Activated CD4-positive, CD25-positive, alpha-beta regulatory T cell treated with anti-CD3 and anti-CD28 coated beads, Interleukin-2, amount 50 U/mL, for 16 hours (primary cell): ENCODE data around the gene IGFALS.

ENCODE experiments used
- DNase-seq: peaks from one replicate; pipeline ENCODE4 v3.0.0-alpha.2; 2020; ENCODE audit warnings: low read depth, low spot score

IGFALS gene

DNA sequence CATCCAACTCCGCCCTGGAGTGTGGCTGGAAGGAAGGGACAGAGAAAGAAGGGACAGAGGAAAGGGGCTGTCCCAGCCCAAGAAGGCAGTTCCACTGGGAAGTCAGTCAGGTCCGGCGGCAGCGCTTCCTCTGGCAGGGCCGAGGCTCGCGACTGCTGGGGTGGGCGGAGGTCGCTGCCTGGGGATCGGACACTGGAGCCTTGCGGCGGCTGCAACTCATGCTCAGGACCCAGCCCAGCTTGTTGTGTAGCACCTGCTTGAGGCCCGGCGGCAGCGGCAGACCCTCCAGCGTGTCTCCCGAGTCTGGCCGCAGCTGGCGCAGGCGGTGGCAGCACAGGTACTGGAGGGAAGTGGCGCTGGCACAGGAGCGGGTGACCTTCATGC lies 16.5 kb downstream of the IGFALS start:
- DNase-seq, result no peak

DNA sequence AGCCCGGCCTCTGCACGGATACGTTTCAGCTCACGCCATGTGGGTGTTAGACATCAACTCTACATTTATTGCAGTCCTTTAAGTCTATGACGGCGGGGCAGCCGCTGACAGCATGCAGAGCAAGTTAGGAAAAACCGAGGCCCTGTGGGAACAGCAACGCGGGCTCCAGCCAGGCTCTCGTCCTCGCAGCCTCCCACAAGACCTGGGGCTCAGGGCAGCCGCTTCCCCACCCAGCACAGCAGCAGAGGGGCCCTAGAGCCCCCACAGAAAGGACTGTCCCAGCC lies 16.9 kb downstream of the IGFALS start:
- DNase-seq, result no peak

DNA sequence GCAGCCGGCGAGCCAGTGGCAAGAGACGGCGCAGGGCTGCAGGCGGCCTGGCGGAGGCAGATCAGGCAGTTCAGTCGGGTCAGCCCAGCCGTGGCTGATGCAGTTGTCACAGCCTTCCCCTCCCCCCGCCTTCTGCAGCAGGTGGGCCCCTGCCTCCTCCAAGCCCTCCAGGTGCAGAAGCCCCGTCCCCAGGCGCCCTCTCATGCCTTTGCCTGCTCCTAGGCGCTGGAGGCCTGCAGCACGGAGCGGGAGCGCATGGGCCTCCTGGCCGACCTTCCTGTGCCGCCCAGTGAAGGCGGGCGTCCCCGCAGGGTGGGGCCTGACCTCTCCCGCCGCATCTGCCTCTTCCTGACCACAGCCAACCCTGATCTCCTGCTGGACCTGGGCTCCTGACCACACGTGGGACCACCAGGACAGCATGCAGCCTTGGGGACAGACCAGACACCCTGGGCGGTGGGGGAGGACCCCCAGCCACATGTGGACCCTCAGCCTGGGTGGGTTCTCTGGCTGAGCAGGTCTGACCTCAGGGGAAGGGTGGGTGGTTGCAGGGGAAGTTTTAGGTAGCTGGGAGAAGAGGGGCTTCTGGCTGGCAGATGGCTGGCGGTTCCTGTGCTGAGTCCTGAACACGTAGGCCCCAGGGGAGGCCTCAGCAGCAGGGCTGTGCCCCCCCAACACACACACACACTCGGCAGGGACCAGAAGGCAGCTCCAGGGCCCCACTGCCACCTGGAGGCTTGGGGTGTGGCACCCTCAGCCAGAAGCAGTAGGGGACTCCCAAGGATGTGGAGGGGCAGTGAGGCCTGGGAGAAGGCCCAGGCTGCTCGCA lies 17.4 kb downstream of the IGFALS start:
- no peak for DNase-seq

DNA sequence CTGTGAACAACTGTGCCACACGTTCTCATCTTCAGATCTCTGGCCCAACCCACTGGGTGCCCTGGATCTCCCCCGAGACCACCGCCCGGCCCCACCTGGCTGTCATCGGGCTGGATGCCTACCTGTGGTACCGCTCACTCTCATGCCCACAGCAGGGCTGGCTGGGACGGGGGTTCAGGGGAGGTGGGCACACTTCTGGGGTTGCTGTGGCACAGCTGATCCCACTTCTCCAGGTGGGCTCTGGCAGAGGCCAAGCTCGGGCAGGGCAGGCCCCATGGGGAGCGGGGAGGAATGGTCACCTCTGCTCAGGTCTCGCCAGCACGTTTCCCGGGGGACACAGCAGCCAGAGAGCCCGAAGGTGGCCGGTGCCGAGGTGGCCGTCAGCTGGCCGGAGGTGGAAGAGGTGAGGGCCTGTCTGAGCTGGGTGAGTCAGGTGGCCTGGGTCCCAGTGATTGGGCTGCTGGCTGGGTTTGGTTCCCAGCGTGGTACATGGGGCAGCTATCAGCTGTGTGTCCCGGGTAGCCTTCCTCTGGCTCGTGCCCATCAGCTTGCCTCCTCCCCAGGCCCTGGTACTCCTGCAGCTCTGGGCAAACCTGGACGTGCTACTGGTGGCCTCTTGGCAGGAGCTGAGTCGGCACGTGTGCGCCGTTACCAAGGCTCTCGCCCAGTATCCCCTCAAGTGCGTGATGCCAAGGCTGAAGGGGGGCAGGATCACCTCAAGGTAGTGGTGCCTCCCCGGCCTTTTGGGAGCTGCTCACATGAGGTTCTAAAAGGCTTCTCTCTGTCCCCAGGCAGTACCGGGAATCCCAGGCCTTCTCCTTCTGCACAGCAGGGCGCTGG lies 18.3 kb downstream of the IGFALS start:
- DNase-seq, result no peak

DNA sequence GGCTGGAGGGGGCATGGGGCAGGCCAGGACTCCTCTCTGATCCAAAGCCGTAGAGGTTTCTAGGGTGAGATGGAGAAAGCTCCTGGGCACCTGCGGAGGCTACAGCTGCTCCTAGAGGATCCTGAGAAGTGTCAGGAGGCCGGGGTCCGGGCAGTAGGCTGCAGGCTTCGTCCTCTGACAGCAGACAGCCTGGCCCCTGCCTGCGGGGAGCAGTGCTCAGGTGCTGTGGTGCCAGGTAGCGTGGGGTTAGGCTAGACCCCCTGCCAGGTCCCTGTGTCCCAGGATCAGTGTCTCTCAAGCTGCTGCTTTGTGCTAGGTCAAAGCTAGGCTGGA lies 19.1 kb downstream of the IGFALS start:
- no peak for DNase-seq

DNA sequence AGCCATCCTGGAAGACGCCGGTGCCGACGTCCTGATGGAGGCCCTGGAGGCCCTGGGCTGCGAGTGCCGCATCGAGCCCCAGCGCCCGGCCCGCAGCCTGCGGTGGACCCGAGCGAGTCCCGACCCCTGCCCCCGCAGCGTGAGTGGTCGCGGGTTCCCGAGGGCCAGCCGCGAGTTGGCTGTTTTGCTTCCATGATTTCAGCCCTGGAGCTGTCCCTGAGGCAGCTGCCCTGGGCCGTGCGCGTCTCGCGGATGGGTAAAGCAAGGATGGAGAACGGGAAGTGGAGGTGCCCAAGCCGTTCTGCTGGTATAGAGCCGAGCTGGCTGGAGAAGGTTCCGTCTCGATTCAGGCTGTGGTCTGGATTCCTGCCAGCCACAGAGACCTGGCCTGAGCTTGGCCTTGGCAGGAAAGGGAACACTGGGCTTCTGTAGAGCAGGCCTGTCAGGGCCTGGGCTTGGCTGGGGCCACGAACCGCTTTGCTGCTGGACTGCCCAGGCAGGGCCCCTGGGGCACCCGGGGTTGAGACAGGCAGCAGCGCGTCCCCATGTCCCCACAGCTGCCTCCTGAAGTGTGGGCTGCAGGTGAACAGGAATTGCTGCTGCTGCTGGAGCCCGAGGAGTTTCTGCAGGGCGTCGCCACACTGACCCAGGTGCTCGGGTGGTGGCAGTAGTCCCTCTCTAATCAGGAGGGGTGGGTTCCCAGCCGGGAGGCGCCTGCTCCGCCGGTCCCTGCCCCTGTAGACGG lies 19.6 kb downstream of the IGFALS start:
- no peak for DNase-seq

DNA sequence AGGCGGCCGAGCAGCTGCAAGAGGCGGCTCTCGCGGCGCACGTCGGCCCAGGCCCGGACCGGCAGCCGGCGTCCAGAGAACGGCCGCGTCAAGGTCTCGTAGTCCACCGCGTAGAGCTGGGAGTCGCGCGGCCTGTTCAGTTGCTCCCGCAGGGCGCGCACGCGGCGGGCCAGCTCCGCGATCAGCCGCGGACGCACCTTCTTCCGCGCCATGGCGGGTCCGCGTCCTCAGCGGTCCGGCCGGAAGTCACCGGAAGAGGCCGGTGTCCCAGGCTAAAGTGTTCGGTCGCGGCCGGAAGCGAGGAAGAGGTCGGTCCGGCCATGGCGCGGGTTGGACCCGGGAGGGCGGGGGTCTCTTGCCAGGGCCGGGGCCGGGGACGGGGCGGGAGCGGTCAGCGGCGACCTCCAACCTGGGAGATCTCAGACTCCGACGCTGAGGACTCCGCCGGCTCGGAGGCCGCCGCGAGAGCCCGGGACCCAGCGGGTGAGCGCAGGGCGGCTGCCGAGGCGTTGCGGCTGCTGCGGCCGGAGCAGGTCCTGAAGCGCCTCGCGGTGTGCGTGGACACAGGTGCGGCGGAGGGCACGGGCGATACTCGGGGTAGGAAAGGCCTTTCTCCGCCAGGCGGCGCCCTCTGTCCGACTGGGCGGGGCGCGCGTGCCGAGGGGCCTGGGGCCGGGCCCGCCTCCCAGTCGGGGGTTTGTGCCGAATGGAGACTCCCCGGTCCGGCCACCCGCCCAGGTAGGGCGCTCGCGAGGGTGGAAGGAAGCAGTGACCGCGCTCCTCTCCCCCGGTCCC lies 20.4 kb downstream of the IGFALS start, which contains the start of gene MRPS34:
MRPS34 (minus strand) TSS at position 227 of the 795 bp plus-strand sequence; CDS start at position 212, 15 bp downstream.
- DNase-seq, result peak; percentile 67

DNA sequence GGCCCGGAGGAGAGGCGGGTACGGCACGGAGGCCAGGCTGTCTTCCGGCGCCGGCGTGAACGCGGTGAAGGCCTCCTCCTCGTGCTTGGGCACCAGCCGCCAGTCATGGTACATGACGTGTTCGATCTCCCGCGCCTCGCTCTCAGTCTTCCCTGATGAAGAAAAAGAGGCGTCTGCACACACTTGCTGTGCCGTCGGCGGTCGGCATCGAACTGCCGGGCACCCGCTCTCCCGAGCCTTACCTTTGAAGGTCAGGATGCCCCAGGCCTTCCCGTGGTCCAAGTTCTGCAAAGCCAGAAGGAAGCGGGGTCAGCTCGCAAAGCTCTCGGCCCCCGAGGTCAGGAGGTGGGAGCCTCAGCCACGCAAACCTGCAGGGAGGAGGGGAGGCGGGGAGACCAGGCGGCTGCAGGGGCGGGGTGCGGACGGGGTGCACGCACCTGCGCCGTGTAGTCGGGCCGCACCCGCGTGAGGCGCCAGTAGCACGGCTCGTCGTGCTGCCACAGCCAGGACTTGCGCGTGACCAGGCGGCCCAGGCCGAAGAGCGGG lies 21.1 kb downstream of the IGFALS start, which contains the start of gene EME2:
EME2 (plus strand) TSS at position 449 of the 546 bp plus-strand sequence. CDS start 418 bp downstream, outside the sequence.
- no peak for DNase-seq

DNA sequence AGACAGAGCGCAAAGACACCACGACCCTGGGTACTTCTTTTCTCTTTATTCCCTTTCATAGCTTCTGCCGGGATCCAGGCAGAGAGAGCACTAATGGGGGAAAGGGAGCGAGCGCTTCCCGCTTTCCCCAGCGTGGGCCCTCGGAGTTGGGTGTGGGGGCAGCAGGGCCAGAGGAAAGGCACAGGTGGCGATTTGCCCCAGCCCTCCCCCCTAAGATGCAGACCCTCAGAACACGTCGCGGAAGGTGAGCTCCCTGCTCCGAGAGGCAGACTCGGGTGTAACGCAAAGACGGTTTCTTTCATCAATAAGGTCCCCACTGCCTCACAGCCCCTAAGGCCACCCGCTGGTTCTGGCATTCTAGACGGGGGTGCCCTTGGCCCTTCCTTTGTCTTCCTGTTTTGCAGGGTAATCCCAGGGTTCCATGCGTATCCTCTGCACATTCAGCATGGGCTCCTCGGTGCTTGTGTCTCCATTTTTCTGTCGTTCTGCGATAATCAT lies 21.6 kb downstream of the IGFALS start:
- no peak for DNase-seq

DNA sequence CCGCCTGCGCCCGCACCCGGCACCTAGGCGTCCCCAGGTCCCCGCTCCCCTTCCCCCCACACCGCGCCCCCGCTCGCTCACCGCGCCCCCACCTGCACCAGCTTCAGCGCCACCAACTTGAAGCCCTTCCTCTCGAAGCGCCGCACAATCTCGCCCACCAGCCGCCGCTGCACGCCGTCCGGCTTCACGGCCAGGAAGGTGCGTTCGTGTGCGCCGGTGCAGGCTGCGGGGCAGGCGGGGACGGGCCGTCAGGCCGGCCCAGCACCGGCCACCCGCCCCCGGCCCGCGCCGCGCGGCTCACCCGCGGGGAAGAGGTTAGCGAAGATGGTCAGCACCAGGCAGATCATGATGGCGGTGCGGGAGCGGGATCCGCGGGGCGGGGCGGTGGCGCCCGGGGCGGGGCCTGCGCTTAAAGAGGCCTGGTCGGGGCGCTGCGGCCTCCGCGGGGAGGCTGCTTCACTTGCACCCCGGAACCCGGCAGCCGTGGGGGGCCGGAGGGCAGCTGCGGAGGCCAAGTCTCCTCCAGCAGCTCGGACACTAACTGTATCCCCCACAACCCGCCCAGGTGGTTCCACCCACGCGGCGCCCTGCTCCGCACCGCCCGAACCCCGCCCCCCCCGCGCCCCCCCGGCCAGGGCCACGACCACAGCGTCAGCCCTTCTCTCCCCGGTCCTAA lies 22.2 kb downstream of the IGFALS start, which contains the start of gene NME3:
NME3 (minus strand) TSS at position 356 of the 676 bp plus-strand sequence; CDS start at position 347, 9 bp downstream.
- DNase-seq, result peak; percentile 56

DNA sequence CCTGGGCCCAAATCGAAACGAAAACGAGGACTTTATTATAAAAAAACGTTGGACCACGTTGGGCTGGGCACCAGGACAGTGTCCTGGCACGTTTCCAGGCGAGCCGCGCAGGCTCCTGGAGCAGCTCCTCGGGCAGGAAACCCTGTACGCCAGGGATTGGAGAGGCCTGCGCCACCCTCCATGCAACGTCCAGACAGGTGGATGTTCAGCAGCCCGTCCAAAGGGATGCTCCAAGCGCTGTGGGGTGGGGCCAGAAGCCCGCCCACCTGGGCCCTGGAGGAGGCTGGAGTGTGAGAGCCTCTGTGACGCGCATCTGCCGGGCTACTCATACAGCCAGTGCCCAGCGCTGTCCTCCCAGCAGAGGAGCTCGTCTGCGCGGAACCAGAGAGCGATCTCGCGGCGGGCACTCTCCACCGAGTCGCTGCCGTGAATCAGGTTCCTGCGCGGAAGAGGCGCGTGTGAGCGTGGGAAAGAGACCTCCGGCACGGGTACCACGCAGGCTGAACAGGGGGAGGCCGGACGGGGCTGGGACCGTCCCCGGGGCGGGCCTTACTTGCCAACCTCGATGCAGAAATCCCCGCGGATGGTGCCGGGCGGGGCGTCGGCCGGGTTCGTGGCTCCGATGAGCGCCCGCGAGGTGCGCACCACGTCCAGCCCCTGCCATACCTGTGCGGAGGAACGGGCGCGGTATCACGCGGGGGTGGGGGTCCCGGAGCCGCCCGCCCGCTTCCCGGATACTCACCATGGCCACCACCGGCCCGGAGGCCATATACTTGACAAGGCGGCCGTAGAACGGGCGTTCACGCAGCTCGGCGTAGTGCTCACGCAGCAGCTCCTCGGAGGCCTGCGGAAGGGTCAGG lies 22.9 kb downstream of the IGFALS start:
- no peak for DNase-seq

DNA sequence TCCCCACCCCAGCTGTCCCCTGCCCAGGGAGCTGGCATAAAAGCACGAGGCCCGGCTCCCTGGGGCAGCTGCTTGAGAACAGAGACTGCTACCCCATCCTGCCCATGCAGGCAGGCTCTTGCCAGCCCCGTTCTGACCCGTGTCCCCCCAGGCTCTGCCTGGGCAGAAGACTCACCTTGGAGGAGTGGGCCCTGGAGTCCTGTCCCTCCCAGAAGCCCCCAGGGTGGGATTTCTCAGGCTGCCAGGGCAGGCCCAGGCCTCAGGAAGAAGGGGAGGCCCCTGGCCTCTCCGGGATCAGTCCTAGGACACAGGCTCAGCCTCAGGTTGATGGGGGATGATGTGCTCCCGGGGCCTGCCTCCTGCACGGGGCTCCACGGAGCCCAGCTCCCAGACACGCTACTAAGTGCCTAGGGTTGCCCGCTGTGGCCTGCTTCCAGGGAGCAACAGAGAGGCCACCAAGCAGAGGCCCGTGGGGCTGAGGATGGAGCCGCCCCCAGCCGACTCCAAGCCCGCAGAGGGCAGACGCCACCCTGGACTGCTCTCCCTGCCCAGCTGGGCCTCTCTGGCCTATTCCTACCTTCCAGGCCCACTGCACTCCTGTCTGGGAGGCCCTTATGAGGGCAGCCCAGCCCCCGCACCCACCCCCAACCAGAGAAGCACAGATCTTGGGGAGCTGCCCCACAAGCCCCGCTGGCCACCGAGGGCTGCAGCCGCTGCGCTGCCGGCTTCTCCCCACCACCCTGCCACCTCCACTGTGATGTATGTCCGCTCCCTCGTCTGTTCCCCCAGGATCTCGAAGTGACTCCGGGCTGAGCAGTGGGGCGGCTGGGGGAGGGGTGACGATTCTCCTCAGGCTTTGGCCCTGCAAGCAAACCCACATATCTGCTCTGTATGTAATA lies 23.9 kb downstream of the IGFALS start:
- DNase-seq, result no peak

DNA sequence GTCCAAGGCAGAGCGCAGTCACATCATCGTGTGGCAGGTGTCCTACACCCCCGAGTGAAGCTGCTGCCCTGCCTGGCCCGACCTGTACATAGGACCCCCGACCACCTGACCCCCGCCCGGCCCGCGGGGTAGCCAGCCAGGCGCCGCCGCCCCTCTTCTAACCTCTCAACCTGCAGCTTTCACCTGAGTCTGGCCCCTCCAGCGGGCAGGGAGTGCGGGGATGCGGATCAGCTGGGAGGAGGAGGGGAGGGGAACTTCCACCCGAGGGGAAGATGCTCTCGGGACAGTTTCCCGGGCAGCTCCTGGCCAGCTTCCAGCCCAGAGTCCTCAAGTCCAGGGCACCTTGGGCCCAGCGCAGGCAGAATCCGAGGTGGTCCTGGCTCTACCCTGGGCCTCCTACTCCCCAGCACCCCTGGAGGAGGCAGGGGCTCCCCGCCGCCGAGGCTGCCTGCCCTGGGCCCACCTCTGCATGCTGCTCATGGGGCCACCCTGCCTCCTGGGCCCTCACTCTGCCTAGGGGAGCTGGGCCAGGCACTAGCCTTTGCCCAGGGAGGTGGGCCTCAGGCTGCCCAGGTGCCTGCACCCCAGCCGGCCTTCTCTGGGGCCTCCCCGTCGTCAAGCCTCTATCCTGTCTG lies 24.6 kb downstream of the IGFALS start:
- DNase-seq, result no peak

DNA sequence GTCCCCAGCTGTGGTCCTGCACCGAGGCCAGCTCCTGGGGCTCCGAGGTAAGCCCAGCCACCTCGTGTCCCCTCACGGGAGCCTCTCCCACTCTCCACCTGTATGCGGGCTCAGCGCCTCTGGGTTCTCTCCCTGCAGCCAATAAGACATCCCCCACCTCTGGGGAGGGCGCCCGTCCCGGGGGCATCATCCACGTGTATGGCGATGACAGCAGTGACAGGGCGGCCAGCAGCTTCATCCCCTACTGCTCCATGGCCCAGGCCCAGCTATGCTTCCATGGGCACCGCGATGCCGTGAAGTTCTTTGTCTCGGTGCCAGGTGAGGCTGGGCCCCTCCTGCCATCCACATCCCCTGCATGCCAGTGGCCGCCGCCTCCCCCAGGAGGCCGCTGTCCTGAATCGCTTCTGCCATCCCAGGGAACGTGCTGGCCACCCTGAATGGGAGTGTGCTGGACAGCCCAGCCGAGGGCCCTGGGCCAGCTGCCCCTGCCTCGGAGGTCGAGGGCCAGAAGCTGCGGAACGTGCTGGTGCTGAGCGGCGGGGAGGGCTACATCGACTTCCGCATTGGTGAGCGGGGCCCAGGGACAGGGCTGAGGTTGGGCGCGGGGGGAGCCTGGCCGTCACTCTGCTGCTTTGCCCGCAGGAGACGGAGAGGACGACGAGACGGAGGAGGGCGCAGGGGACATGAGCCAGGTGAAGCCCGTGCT lies 25.3 kb downstream of the IGFALS start:
- no peak for DNase-seq

DNA sequence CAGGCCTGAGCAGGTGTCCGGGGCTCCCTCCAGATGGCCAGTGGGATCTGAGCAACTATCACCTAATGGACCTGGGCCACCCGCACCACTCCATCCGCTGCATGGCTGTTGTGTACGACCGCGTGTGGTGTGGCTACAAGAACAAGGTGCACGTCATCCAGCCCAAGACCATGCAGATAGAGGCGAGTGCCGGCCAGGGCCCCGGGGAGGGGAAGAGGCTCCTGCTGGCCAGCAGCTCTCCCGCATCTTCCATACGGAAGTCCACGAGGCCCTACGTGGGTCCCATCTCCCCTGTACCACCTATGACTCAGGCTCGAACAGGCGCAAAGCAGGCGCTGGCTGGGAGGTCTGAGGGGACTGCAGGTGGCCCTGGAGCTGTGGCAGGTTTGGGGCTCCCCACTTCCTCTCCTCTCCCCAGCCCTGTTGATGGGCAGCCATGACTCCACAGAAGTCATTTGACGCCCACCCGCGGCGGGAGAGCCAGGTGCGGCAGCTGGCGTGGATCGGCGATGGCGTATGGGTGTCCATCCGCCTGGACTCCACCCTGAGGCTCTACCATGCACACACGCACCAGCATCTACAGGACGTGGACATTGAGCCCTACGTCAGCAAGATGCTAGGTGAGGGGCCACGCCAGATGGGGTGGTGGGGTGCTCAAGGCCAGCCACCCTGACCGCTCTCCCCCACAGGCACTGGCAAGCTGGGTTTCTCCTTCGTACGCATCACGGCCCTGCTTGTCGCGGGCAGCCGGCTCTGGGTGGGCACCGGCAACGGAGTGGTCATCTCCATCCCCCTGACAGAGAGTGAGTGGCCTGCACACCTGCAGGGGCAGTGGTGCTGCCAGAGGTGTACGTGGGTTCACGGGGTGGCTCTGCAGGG lies 26.1 kb downstream of the IGFALS start:
- no peak for DNase-seq

DNA sequence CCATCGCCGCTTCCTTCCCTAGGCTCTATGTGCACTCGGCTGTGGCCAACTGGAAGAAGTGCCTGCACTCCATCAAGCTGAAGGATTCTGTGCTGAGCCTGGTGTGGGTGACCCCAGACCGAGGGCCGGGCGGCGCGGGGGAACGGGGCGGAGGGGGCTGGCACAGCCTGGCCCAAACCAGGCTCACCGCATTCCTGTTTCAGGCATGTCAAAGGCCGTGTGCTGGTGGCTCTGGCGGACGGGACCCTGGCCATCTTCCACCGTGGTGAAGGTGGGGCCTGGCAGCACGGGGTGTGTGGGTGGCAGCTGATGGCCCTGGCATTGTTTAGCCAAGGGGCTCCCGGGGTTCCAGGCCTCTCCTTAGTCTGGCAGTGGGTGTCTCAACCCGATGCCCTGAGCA lies 26.8 kb downstream of the IGFALS start:
- no peak for DNase-seq
